ENCODE results near the gene GLCE. TPM values are rescaled to one million over a fixed set of nuclear protein-coding genes. Genes with fewer than 3 reads are reported as not detected.

Gene GLCE
- total RNA-seq, 2 donors from 2014 or later = 6.6 to 9.3 TPM

DNA sequence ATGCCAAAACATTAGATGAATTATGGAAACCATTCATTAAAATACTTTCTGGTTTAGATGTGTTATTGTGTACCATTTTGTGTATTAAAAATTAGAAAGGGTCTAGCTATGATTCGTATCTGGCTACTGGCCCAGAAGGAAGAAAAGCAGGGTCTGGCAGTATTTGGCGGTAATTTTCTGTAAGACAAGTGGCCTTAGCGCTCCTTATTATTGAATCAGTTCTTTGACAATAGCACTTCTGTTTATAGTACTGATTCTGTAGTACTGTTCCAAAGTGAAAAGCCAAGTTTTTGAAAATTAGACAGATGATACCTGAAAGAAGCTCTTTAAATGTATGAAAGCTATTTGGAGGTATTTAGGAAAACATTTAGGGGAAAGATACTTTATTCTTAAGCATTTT is 10.2 kb downstream of the GLCE start:
- no peak overlapping the region for H3K27ac ChIP-seq
- peaks cover 5% of the 10 kb centered on the region for H3K4me1 ChIP-seq
- no peaks in the 10 kb centered on the region for H3K9me3 ChIP-seq
- ATAC-seq (no peak), DNase-seq (no peak)
- no peak overlapping the region for H3K4me3 ChIP-seq
- H3K27me3 ChIP-seq = no peaks in the 10 kb centered on the region
- intact Hi-C loops (cut with DNase I) = no loop called here
- TF ChIP-seq, protein P1, sequence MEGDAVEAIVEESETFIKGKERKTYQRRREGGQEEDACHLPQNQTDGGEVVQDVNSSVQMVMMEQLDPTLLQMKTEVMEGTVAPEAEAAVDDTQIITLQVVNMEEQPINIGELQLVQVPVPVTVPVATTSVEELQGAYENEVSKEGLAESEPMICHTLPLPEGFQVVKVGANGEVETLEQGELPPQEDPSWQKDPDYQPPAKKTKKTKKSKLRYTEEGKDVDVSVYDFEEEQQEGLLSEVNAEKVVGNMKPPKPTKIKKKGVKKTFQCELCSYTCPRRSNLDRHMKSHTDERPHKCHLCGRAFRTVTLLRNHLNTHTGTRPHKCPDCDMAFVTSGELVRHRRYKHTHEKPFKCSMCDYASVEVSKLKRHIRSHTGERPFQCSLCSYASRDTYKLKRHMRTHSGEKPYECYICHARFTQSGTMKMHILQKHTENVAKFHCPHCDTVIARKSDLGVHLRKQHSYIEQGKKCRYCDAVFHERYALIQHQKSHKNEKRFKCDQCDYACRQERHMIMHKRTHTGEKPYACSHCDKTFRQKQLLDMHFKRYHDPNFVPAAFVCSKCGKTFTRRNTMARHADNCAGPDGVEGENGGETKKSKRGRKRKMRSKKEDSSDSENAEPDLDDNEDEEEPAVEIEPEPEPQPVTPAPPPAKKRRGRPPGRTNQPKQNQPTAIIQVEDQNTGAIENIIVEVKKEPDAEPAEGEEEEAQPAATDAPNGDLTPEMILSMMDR (IDR thresholded peaks at IDR 0.05) = no peak
- TF ChIP-seq POLR2A (IDR thresholded peaks at IDR 0.05) = no peak
- WGBS, 2 donors = 77 to 85% methylated on average over 3 of the region's 3 CpGs
- no peaks in the 10 kb centered on the region for H3K36me3 ChIP-seq (replicated peaks in 1 of 2; ENCODE audit: insufficient read depth in 1 of 2, low read depth in 2 of 2)

DNA sequence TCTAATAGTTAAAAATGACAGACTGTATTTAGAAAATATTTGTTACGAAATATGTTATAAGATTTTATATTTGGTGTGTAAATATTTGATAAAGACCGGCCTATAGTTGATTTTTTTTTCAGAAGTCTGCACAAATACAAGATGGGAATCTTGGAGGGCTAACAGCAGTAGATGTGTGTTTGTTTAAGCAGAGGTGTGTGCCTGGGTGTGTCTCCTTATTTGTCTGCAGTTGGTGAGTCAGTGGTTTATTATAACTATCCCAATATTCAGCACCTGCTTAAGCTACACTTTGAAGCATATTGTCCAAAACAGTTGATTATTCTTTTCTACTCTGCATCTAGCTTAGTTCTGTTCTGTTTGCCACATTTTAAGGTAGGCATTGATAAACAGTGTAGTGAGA is 12.4 kb downstream of the GLCE start:
- no peaks in the 10 kb centered on the region for H3K9me3 ChIP-seq
- no peak for DNase-seq
- intact Hi-C loops (cut with DNase I) = no loop called here
- ATAC-seq = peak; percentile 47
- H3K27ac ChIP-seq = no peak overlapping the region
- no peaks in the 10 kb centered on the region for H3K27me3 ChIP-seq
- TF ChIP-seq, protein P1 (IDR thresholded peaks at IDR 0.05) = no peak
- TF ChIP-seq POLR2A (IDR thresholded peaks at IDR 0.05) = no peak
- peaks cover 5% of the 10 kb centered on the region for H3K4me1 ChIP-seq
- 36 to 39% methylated on average over 2 of the region's 2 CpGs for WGBS, 2 donors
- H3K4me3 ChIP-seq = no peak overlapping the region
- no peaks in the 10 kb centered on the region for H3K36me3 ChIP-seq (replicated peaks in 1 of 2; ENCODE audit: insufficient read depth in 1 of 2, low read depth in 2 of 2)

DNA sequence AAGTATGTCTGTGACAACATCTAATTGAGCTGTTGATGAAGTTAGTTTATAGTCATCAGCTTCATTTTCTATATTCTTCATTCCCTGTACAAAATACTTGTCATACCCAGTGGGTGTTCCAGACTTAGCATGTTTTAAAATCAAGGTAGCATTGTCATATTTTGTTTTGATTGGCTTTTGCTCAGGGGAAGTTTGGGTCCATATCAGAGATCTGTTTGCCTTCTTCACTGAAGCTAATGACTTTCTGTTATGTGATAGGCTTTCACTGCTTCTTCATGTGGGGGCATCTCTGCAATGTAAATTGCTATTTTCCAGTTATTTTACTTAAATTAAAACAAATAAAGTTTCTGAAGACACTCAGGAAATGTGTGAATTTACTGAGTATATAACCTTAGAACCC is 15.1 kb downstream of the GLCE start:
- Histone ChIP-seq H3K4me3 (no peak overlapping the region), H3K36me3 (replicated peaks in 1 of 2; ENCODE audit: insufficient read depth in 1 of 2, low read depth in 2 of 2) (no peaks in the 10 kb centered on the region), H3K9me3 (no peaks in the 10 kb centered on the region), H3K27me3 (no peaks in the 10 kb centered on the region), H3K4me1 (peaks cover 5% of the 10 kb centered on the region), H3K27ac (no peak overlapping the region)
- TF ChIP-seq POLR2A (IDR thresholded peaks at IDR 0.05) = no peak
- TF ChIP-seq, protein P1 (IDR thresholded peaks at IDR 0.05) = no peak
- ATAC-seq (no peak), DNase-seq (no peak)
- intact Hi-C loops (cut with DNase I) = no loop called here

DNA sequence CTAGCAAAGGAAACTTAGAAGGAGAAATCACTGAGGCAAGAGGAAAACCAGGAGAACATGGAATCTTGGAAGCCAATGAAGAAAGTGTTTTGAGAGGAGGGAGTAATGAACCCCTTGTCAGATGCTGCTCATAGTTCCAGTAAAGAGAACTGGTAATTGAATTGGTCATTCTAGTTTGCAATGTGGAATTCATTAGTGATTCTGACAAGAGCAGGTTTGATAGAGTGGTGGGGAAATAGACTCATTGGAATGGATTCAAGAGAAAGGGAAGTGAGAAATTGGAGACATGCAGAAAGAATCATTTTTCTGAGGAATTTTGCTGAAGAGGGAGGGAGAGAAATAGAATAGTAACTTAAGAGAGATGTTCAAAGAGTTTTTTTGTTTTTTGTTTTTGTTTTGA is 21.0 kb downstream of the GLCE start:
- Histone ChIP-seq H3K27me3 (no peaks in the 10 kb centered on the region), H3K9me3 (no peaks in the 10 kb centered on the region), H3K4me3 (no peak overlapping the region), H3K27ac (no peak overlapping the region), H3K36me3 (replicated peaks in 1 of 2; ENCODE audit: insufficient read depth in 1 of 2, low read depth in 2 of 2) (no peaks in the 10 kb centered on the region), H3K4me1 (no peaks in the 10 kb centered on the region)
- no peak for TF ChIP-seq POLR2A (IDR thresholded peaks at IDR 0.05)
- TF ChIP-seq, protein P1 (IDR thresholded peaks at IDR 0.05) = no peak
- intact Hi-C loops (cut with DNase I) = no loop called here
- DNase-seq (no peak), ATAC-seq (no peak)

DNA sequence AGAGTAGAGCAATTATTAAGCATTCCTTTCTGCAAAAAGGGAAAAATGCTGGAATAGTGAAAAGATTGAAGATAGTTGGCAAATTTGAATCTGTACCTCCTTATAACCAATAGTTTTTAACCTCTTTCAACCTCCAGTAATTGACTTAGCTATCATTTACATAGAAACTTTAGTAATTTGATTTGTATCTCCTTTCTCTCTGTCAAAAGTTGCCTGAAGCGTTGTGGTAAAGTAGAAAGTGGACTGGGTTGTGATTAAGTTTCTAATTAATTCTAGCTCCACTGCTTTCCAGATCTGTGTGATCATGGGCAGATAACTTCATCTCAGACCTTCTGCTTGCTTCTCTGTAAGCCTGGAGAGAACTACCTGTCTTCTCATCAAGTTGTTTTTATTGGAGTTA is 24.8 kb downstream of the GLCE start:
- no peaks in the 10 kb centered on the region for H3K27me3 ChIP-seq
- 93 to 97% methylated on average over 1 of the region's 1 CpG for WGBS, 2 donors
- H3K36me3 ChIP-seq (replicated peaks in 1 of 2; ENCODE audit: insufficient read depth in 1 of 2, low read depth in 2 of 2) = no peaks in the 10 kb centered on the region
- no peak overlapping the region for H3K4me3 ChIP-seq
- TF ChIP-seq, protein P1 (IDR thresholded peaks at IDR 0.05) = no peak
- TF ChIP-seq POLR2A (IDR thresholded peaks at IDR 0.05) = no peak
- no peak overlapping the region for H3K27ac ChIP-seq
- no peaks in the 10 kb centered on the region for H3K9me3 ChIP-seq
- no peaks in the 10 kb centered on the region for H3K4me1 ChIP-seq
- intact Hi-C loops (cut with DNase I) = no loop called here
- ATAC-seq (no peak), DNase-seq (no peak)
